GM21390 (cell line): ENCODE results near the gene CEACAM1.
"Not testable (repeated sequence)": the region's sequence is repeated elsewhere in the genome, so short reads cannot be mapped to it uniquely, and the experiment has no call there.

Experiments used
- ATAC-seq: cut with Tn5 transposase; IDR thresholded peaks from one replicate; pipeline ENCODE4 v1.9.1; 2021; ENCODE audit not compliant: unreplicated experiment

The CEACAM1 gene

GRCh38 chr19:42549067-42549466, 20.8 kb upstream of the CEACAM1 start:
- not testable (repeated sequence) for ATAC-seq

DNA sequence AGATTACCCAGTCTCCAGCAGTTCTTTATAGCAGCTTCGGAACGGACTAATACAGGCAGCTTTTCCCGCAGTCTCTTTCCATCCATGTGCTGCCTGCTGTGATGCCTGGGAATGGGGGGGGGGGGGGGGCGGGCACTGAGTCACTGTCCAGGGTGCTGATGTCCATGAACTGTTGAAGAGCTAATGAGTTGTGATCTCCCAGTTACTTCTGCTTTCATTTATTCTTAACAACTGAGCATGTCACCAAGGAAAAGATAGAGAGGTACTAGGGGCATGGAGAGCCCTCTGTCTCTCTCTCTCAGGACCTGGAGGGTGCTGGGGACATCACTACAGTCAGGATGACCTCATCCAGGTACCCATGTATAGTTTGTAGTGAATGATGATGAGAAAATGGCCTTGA, 20.3 kb upstream of the CEACAM1 start:
- no peak for ATAC-seq

- ATAC-seq: no peak
Observed at GRCh38 chr19:42547929-42548328, 19.6 kb upstream of the CEACAM1 start.

DNA sequence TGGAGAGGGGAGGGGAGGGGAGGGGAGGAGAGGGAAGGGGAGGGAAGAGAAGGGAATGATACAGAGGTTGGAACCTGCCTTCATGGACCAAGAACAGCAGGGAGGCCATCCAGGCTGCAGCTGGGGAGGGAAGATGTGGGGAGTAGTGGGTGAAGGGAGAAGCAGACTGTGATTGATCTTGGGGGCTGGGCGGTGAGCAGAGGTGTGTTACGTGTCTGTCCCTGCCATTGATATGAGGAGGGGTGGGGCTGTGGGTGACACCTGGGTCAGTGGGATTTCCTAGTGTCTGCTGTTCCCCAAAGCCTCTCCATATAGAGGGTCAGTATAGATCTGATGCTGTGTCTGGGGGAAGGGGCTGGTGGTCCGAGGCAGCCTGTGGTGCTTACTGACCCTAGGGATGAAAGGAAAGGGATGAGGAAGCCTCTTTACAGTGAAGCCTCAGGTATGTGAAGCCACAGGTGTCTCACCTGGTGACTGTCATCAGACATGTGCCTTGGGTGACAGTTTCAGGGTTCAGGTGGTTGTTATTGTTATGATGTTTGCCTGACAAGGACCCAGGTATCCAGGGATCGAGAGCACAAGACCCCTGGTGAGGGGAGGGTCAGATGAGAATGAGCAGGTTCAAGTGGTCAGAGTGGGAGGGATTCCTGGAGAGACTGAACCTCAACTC, 18.7 kb upstream of the CEACAM1 start:
- ATAC-seq: no peak

DNA sequence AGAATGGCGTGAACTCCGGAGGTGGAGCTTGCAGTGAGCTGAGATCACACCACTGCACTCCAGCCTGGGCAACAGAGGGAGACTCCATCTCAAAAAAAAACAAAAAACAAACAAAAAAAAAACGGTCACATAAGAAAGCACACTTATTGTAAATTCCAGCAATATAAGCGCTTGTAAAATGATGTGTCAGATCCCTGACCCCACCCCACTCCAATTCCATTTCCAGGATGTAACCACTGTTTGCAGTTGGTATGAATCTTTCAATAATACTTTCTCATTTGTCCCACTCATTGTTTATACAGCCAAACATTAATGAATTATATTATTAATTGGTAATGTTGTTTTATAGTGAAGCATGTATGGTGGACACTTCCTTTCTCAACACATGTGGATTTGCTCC, 15.9 kb upstream of the CEACAM1 start:
- ATAC-seq: no peak

- ATAC-seq: no peak
Observed at GRCh38 chr19:42542791-42543190, 14.5 kb upstream of the CEACAM1 start.

- ATAC-seq: no peak
Observed at GRCh38 chr19:42540071-42540553, 11.8 kb upstream of the CEACAM1 start.

GRCh38 chr19:42538841-42539709, 10.8 kb upstream of the CEACAM1 start:
- no peak for ATAC-seq

DNA sequence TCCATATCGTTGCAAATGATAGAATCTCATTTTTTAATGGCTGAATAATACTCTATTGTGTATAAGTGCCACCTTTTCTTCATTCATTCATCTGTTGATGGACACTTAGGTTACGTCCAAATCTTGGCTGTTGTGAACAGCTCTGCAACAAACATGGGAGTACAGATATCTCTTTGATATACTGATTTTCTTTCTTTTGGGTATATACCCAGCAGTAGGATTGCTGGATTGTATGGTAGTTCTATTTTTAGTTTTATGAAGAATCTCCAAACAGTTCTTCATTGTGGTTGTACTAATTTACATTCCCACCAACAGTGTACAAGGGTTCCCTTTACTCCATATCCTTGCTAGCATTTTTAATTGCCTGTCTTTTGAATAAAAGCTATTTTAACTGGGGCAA, 7.0 kb upstream of the CEACAM1 start:
- ATAC-seq: not testable (repeated sequence)

- no peak for ATAC-seq
Observed at GRCh38 chr19:42534391-42534790, 6.1 kb upstream of the CEACAM1 start.

DNA sequence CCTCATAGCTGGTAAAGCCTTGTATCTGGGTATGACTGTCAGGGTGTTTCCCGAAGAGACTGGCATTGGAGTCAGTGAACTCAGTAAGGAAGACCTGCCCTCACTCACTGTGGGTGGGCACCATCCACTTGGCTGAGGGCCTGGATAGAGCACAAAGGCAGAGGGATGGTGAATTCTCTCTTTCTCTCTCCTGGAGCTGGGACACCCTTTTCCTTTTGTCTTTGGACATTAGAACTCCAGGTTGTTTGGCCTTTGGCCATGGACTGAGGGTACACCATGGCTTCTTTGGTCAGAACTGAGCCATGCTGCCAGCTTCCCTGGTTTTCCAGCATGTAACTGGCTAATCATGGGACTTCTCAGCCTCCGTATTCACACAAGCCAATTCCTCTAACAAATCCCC, 4.6 kb upstream of the CEACAM1 start:
- ATAC-seq: no peak

DNA sequence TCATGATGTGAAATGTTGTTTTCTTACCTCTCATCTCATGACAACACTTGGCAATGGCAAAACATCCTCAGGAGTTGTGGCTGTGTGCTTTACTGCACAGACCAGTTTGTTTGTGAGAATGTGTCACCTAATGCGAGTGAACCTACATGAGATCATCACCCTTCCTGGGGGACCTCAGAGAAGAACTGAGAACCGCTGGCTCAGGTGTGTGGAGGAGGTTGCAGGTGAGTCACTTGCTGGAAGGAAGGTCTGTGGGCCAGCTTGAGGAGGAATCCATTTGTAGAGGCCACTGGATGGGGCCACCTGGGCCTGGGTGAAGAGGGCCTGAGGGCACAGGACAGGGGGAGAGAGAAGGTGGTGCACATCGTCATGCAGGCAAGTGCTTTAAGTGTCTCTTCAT, 3.0 kb upstream of the CEACAM1 start:
- no peak for ATAC-seq

DNA sequence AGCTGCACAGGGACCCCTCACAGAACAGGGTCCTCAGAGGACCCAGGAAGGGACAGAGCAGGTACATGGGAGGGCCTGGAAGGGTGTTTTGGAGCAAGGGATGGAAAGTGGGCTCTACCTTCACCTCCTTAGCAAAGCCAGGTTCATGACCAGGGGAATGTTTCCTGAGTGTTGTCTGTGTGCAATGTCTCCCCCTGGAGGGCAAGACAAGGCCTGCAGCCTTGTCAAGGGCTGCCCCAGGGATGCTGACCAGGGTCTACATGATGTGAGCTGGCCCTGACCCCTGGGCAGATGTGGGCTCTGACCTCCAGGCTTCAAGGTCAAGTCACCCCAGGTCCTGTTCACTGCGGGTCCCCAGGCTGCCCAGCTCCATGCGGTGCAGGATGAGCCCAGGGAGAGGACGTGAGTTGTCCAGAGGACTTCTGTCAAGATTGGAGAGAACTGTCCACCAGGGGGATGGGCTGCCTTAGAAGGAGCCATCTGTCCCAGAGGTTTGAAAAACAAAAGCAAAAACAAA, 1.0 kb upstream of the CEACAM1 start:
- peak; percentile 55 for ATAC-seq

- ATAC-seq: no peak
Observed at GRCh38 chr19:42524943-42525342, 3.3 kb downstream of the CEACAM1 start.

- ATAC-seq: no peak
Observed at GRCh38 chr19:42524250-42524649, 4.0 kb downstream of the CEACAM1 start.

DNA sequence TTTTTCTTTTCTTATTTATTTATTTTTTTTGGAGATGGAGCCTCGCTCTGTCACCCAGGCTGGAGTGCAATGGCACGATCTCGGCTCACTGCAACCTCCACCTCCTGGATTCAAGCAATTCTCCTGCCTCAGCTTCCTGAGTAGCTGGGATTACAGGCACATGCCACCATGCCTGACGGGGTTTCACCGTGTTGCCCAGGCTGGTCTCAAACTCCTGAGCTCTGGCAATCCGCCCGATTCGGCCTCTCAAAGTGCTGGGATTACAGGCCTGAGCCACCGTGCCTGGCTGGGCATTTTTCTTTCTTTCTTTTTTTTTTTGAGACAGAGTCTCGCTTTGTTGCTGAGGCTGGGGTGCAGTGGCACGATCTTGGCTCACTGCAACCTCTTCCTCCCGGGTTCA, 6.0 kb downstream of the CEACAM1 start:
- not testable (repeated sequence) for ATAC-seq

GRCh38 chr19:42521346-42522030, 6.8 kb downstream of the CEACAM1 start:
- no peak for ATAC-seq

- no peak for ATAC-seq
Observed at GRCh38 chr19:42519108-42519507, 9.2 kb downstream of the CEACAM1 start.

DNA sequence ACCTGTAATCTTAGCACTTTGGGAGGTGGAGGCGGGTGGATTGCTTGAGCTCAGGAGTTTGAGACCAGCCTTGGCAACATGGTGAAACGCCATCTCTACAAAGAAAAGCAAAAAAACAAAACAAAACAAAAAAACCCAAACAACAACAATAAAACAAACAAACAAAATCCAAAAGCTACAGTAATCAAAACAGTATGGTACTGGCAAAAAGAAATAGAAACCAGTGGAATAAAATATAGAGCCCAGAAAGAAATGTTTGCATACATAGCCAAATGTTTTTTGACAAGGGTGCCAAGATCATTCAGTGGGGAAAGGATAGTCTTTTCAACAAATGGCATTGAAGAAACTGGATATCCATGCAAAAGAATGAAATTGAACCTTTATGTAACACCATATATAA, 11.5 kb downstream of the CEACAM1 start:
- ATAC-seq: no peak

- no peak for ATAC-seq
Observed at GRCh38 chr19:42515241-42515832, 12.9 kb downstream of the CEACAM1 start.

DNA sequence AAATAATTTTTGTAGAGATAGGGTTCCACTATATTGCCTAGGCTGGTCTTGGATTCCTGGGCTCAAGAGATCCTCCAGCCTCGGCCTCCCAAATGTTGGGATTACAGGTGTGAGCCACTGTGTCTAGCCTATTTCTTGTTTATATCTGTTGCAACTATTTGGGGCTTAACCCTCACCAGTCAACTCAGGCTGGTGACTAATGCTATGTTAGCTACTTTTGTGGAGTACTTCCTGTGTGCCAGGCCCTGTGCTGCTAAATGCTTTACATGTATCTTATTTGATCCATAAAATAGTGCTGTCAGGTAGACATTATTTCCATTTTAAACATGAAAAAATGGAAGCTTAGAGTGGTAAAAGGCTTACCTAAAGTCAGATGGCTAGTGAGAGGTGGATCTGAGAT, 13.8 kb downstream of the CEACAM1 start:
- ATAC-seq: no peak
